Activated CD8-positive, alpha-beta T cell treated with anti-CD3 and anti-CD28 coated beads for 36 hours (primary cell): ENCODE measurements around the gene RAB5B. TPM values are rescaled to one million over a fixed set of nuclear protein-coding genes. Genes with fewer than 3 reads are reported as not detected.

Experiments used
- ATAC-seq: fragments of 200-7000 bp; cut with Tn5 transposase; one replicate; pipeline ENCODE4 v1.10.0; 2021; ENCODE audit warnings: mild to moderate bottlenecking, moderate library complexity
- CTCF ChIA-PET: fragments of 350-600 bp; sonication (Branson Sonifier 250); formaldehyde crosslinking; loops from one replicate; lab custom pipeline; 2021; ENCODE audit warnings: antibody characterized with exemption; lab: Charles Lee
- POLR2A ChIA-PET: fragments of 350-600 bp; sonication (Branson Sonifier 250); formaldehyde crosslinking; loops from one replicate; lab custom pipeline; 2021; ENCODE audit warnings: antibody characterized with exemption; lab: Charles Lee
- DNase-seq: peaks from one replicate; pipeline ENCODE4 v3.0.0-alpha.2; 2020
- H3K27ac Mint-ChIP-seq: one replicate; pipeline ENCODE4 v1.8.0; 2021; ENCODE audit warnings: mild to moderate bottlenecking, mixed read lengths
- H3K27me3 Mint-ChIP-seq: one replicate; pipeline ENCODE4 v1.8.0; 2021; ENCODE audit warnings: mixed read lengths
- H3K36me3 Mint-ChIP-seq: one replicate; pipeline ENCODE4 v1.8.0; 2021; ENCODE audit warnings: low read depth, mixed read lengths
- H3K4me1 Mint-ChIP-seq: one replicate; pipeline ENCODE4 v1.8.0; 2021; ENCODE audit warnings: low read depth, mixed read lengths
- H3K4me3 Mint-ChIP-seq: one replicate; pipeline ENCODE4 v1.8.0; 2021; ENCODE audit warnings: mild to moderate bottlenecking, moderate library complexity, mixed read lengths
- H3K9me3 Mint-ChIP-seq: one replicate; pipeline ENCODE4 v1.8.0; 2021; ENCODE audit warnings: mixed read lengths
- intact Hi-C: fragments of 100-400 bp; cut with micrococcal nuclease; formaldehyde crosslinking; loops from one replicate; pipeline ENCODE4 v1.10.0; 2022
- total RNA-seq, 2 experiments: library from RNA; stranded (reverse); gene quantifications; one replicate each; pipeline ENCODE4 v1.2.3, GENCODE V29; 2021
- TF ChIP-seq, protein P1 (sequence below): fragments of 200-600 bp; IDR thresholded peaks from one replicate; pipeline ENCODE4 v1.8.0; 2022; ENCODE audit warnings: antibody characterized with exemption, mild to moderate bottlenecking

The RAB5B gene
- total RNA-seq, 2 experiments from 2014 or later = 26.0 to 32.4 TPM

DNA sequence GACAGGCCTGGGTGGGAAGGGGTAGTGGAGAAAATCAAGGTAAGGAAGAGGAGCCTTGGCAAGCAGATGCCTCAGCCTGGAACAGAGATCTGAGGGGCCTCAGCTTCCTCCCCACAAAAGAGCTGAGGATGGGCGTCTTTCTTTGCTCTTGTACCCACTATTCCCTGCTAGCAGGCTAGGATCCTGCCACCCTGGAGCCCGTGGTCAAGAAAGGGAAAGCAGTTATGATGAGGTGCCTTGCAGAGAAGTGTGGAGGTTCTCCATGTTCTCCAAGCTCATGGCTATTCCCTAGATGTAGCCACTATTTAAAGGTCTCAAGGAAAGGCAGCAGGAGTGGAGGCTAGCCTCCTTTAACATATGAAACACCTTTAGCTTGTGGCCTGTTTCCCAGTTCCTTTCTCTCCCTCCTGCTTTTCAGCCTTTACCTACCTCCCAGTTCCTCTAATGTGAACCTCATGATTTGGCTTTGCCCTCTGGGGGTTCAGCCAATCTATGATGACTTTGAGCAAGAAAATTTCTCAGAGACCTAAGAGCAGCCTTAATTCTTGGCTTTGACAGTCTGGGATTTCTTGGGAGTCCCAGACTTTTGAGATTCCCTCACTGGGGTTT lies 48.1 kb downstream of the RAB5B start:
- intact Hi-C loops = no loop called here
- H3K9me3 Mint-ChIP-seq = no peaks in the 10 kb centered on the region

GRCh38 chr12:56028511-56029165 lies 54.8 kb downstream of the RAB5B start:
- Mint-ChIP-seq H3K4me1 (peaks cover 40% of the 10 kb centered on the region), H3K27ac (peak overlapping the region; percentile 69), H3K9me3 (no peaks in the 10 kb centered on the region), H3K27me3 (no peaks in the 10 kb centered on the region), H3K36me3 (peaks cover 64% of the 10 kb centered on the region), H3K4me3 (no peak overlapping the region)
- TF ChIP-seq, protein P1, sequence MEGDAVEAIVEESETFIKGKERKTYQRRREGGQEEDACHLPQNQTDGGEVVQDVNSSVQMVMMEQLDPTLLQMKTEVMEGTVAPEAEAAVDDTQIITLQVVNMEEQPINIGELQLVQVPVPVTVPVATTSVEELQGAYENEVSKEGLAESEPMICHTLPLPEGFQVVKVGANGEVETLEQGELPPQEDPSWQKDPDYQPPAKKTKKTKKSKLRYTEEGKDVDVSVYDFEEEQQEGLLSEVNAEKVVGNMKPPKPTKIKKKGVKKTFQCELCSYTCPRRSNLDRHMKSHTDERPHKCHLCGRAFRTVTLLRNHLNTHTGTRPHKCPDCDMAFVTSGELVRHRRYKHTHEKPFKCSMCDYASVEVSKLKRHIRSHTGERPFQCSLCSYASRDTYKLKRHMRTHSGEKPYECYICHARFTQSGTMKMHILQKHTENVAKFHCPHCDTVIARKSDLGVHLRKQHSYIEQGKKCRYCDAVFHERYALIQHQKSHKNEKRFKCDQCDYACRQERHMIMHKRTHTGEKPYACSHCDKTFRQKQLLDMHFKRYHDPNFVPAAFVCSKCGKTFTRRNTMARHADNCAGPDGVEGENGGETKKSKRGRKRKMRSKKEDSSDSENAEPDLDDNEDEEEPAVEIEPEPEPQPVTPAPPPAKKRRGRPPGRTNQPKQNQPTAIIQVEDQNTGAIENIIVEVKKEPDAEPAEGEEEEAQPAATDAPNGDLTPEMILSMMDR = no peak
- intact Hi-C loops = loop anchor here (2.0 kb wide), 1 partner anchor 32 kb away; the partner anchor contains the start of gene SUOX
- ChIA-PET CTCF (interaction anchor here (0.9 to 4.2 kb wide), 18 partner anchors 10 to 290 kb away, joined by 3 to 88 read pairs (median 10); partner anchors contain the start of genes IKZF4, PA2G4, RAB5B and SUOX), POLR2A (no interaction called here)
- DNase-seq = no peak
- ATAC-seq = no peak

More for the DNA sequence above, 48.1 kb downstream of the RAB5B start:
- Mint-ChIP-seq H3K27me3 (no peaks in the 10 kb centered on the region), H3K4me3 (peak overlapping the region; percentile 87), H3K36me3 (peaks cover 24% of the 10 kb centered on the region), H3K4me1 (peaks cover 26% of the 10 kb centered on the region), H3K27ac (peak overlapping the region; percentile 89)
- no peak for DNase-seq
- CTCF ChIA-PET = interaction anchor here (0.9 to 2.7 kb wide), 6 partner anchors 8 to 63 kb away, joined by 3 to 22 read pairs (median 4); partner anchors contain the start of gene SUOX
- TF ChIP-seq, protein P1 = no peak
- ATAC-seq = no peak
- POLR2A ChIA-PET = interaction anchor here (0.6 to 2.3 kb wide), 5 partner anchors 12 to 48 kb away, joined by 4 to 15 read pairs (median 8); partner anchors contain the start of gene RAB5B

- DNase-seq (no peak), ATAC-seq (no peak)
- H3K27me3 Mint-ChIP-seq = no peaks in the 10 kb centered on the region
- intact Hi-C loops = loop anchor here (2.0 kb wide), 1 partner anchor 32 kb away; the partner anchor contains the start of gene SUOX
- ChIA-PET CTCF (interaction anchor here (0.7 to 4.2 kb wide), 26 partner anchors 10 to 295 kb away, joined by 3 to 88 read pairs (median 10); partner anchors contain the start of genes IKZF4, PA2G4, RAB5B and SUOX), POLR2A (interaction anchor here (1.4 kb wide), 1 partner anchor 55 kb away, joined by 4 read pairs; the partner anchor contains the start of gene RAB5B)
- TF ChIP-seq, protein P1 = no peak
- peak overlapping the region; percentile 69 for H3K27ac Mint-ChIP-seq
- peaks cover 41% of the 10 kb centered on the region for H3K4me1 Mint-ChIP-seq
- peaks cover 63% of the 10 kb centered on the region for H3K36me3 Mint-ChIP-seq
- no peaks in the 10 kb centered on the region for H3K9me3 Mint-ChIP-seq
- no peak overlapping the region for H3K4me3 Mint-ChIP-seq
Measured at GRCh38 chr12:56029166-56029519, 55.3 kb downstream of the RAB5B start.

DNA sequence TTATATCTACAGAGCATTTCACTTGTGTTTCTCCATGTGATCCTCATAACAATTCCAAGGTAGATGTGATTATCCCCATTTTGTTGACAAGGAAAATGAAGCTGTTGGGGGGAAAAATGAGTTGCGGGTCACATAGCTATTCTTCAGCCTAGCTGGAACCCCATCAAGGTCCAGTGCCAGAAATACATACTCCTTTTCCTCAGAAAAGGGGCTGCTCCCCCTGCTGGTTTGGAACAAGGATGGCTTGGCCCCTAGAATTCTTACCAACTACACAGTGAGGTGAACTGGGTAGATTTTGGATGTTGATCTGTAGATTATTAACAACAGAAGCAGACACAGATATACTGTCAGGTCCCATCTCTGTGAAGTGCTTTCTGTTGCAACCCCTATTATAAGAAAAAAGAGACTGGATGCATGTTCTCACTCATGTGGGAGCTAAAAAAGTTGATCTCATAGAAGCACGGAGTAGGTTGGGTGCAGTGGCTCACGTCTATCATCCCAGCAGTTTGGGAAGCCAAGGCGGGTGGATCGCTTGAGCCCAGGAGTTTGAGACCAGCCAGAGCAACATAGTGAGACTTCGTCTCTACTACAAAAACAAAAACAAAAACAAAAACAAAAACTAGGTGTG lies 55.9 kb downstream of the RAB5B start:
- no peaks in the 10 kb centered on the region for H3K9me3 Mint-ChIP-seq
- TF ChIP-seq, protein P1 = peak; percentile 69
- POLR2A ChIA-PET = interaction anchor here (0.8 to 1.4 kb wide), 2 partner anchors 55 to 300 kb away, joined by 3 to 4 read pairs; partner anchors contain the start of gene RAB5B
- CTCF ChIA-PET = interaction anchor here (0.7 to 4.2 kb wide), 26 partner anchors 10 to 296 kb away, joined by 3 to 88 read pairs (median 10); partner anchors contain the start of genes IKZF4, PA2G4, RAB5B and SUOX
- H3K4me3 Mint-ChIP-seq = no peak overlapping the region
- DNase-seq (peak; percentile 51), ATAC-seq (peak; percentile 34)
- H3K36me3 Mint-ChIP-seq = peaks cover 67% of the 10 kb centered on the region
- H3K4me1 Mint-ChIP-seq = peaks cover 47% of the 10 kb centered on the region
- no peaks in the 10 kb centered on the region for H3K27me3 Mint-ChIP-seq
- H3K27ac Mint-ChIP-seq = peak overlapping the region; percentile 80
- intact Hi-C loops = loop anchor here (2.0 kb wide), 1 partner anchor 33 kb away; the partner anchor contains the start of gene SUOX
